HEK293 (cell line): ENCODE results near the gene TAC4.

Experiments used
- ZFP41 ChIP-seq: fragments of 450-650 bp; formaldehyde crosslinking; IDR thresholded peaks from 2 replicates; pipeline ENCODE4 v1.5.1; 2016; ENCODE audit warnings: missing biosample characterization, missing genetic modification characterization, borderline replicate concordance
- ZNF24 ChIP-seq: fragments of 450-650 bp; formaldehyde crosslinking; IDR thresholded peaks from 2 replicates; pipeline ENCODE4 v1.5.1; 2016; ENCODE audit warnings: missing biosample characterization, missing genetic modification characterization
- ZNF549 ChIP-seq: fragments of 450-650 bp; IDR thresholded peaks from 2 replicates; pipeline ENCODE4 v1.5.1; 2018; ENCODE audit warnings: missing biosample characterization, missing genetic modification characterization, mild to moderate bottlenecking, inconsistent platforms, moderate library complexity
- TF ChIP-seq, protein P1 (sequence below): fragments of 450-650 bp; formaldehyde crosslinking; IDR thresholded peaks from 2 replicates; pipeline ENCODE4 v1.5.1; 2016; ENCODE audit warnings: missing biosample characterization, missing genetic modification characterization
- TF ChIP-seq, protein P2 (sequence below): fragments of 450-650 bp; formaldehyde crosslinking; IDR thresholded peaks from 2 replicates; pipeline ENCODE4 v1.5.1; 2016; ENCODE audit warnings: missing biosample characterization, missing genetic modification characterization
- TF ChIP-seq, protein P3 (sequence below): fragments of 450-650 bp; formaldehyde crosslinking; IDR thresholded peaks from 2 replicates; pipeline ENCODE4 v1.5.1; 2016; ENCODE audit warnings: missing biosample characterization, missing genetic modification characterization, borderline replicate concordance

DNA sequence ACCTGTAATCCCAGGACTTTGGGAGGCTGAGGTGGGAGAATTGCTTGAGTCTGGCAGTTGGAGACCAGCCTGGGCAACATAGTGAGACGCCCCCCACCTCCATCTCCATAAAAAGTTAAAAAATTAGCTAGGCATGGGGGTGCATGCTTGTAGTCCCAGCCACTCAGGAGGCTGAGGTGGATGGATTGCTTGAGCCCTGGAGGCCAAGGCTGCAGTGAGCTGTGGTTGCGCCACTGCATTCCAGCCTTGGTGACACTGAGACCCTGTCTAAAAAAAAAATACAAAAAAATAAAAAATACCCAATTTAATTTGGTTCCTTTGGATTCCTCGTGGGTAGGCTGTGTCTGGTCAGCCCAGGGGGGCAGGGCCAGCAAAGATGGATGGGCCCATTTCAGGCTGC lies 26.1 kb upstream of the TAC4 start:
- TF ChIP-seq, protein P1, sequence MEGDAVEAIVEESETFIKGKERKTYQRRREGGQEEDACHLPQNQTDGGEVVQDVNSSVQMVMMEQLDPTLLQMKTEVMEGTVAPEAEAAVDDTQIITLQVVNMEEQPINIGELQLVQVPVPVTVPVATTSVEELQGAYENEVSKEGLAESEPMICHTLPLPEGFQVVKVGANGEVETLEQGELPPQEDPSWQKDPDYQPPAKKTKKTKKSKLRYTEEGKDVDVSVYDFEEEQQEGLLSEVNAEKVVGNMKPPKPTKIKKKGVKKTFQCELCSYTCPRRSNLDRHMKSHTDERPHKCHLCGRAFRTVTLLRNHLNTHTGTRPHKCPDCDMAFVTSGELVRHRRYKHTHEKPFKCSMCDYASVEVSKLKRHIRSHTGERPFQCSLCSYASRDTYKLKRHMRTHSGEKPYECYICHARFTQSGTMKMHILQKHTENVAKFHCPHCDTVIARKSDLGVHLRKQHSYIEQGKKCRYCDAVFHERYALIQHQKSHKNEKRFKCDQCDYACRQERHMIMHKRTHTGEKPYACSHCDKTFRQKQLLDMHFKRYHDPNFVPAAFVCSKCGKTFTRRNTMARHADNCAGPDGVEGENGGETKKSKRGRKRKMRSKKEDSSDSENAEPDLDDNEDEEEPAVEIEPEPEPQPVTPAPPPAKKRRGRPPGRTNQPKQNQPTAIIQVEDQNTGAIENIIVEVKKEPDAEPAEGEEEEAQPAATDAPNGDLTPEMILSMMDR (tag by site-specific recombination) = no peak
- TF ChIP-seq, protein P2, sequence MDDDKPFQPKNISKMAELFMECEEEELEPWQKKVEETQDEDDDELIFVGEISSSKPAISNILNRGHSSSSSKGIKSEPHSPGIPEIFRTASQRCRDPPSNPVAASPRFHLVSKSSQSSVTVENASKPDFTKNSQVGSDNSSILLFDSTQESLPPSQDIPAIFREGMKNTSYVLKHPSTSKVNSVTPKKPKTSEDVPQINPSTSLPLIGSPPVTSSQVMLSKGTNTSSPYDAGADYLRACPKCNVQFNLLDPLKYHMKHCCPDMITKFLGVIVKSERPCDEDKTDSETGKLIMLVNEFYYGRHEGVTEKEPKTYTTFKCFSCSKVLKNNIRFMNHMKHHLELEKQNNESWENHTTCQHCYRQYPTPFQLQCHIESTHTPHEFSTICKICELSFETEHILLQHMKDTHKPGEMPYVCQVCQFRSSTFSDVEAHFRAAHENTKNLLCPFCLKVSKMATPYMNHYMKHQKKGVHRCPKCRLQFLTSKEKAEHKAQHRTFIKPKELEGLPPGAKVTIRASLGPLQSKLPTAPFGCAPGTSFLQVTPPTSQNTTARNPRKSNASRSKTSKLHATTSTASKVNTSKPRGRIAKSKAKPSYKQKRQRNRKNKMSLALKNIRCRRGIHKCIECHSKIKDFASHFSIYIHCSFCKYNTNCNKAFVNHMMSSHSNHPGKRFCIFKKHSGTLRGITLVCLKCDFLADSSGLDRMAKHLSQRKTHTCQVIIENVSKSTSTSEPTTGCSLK (tag by site-specific recombination) = no peak
- no peak for TF ChIP-seq ZNF24
- no peak for TF ChIP-seq ZFP41 (tag by site-specific recombination)
- TF ChIP-seq ZNF549 (tag by site-specific recombination) = no peak
- TF ChIP-seq, protein P3, sequence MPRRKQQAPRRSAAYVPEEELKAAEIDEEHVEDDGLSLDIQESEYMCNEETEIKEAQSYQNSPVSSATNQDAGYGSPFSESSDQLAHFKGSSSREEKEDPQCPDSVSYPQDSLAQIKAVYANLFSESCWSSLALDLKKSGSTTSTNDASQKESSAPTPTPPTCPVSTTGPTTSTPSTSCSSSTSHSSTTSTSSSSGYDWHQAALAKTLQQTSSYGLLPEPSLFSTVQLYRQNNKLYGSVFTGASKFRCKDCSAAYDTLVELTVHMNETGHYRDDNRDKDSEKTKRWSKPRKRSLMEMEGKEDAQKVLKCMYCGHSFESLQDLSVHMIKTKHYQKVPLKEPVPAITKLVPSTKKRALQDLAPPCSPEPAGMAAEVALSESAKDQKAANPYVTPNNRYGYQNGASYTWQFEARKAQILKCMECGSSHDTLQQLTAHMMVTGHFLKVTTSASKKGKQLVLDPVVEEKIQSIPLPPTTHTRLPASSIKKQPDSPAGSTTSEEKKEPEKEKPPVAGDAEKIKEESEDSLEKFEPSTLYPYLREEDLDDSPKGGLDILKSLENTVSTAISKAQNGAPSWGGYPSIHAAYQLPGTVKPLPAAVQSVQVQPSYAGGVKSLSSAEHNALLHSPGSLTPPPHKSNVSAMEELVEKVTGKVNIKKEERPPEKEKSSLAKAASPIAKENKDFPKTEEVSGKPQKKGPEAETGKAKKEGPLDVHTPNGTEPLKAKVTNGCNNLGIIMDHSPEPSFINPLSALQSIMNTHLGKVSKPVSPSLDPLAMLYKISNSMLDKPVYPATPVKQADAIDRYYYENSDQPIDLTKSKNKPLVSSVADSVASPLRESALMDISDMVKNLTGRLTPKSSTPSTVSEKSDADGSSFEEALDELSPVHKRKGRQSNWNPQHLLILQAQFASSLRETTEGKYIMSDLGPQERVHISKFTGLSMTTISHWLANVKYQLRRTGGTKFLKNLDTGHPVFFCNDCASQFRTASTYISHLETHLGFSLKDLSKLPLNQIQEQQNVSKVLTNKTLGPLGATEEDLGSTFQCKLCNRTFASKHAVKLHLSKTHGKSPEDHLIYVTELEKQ (tag by site-specific recombination) = no peak
